CD14-positive monocyte (primary cell): ENCODE data around the gene C5. TPM values are rescaled to one million over a fixed set of nuclear protein-coding genes. Genes with fewer than 3 reads are reported as not detected.

Experiments used
- DNase-seq, 3 donors: peaks; one replicate each; pipeline ENCODE4 v3.0.0-alpha.2; 2011 to 2022
- H2AFZ ChIP-seq: 2 replicates; pipeline ENCODE4 v1.6.0; 2012; ENCODE audit warnings: mild to moderate bottlenecking, low read depth, low read length, inconsistent platforms; ENCODE audit not compliant: insufficient read depth, poor library complexity, severe bottlenecking
- H3K27ac ChIP-seq, 2 donors: 1 replicate in 1 of 2; 2 replicates in 1 of 2; pipeline ENCODE4 v1.5.1; 2012 to 2013; ENCODE audit warnings: low read length in 2 of 2, control low read depth in 1 of 2, inconsistent platforms in 1 of 2, low read depth in 1 of 2, mild to moderate bottlenecking in 1 of 2
- H3K27me3 ChIP-seq, 2 donors: one replicate each; pipeline versions ENCODE4 v1.6.0 to v1.6.1; 2011 to 2013; ENCODE audit warnings: low read length in 2 of 2; ENCODE audit not compliant: control insufficient read depth in 2 of 2, insufficient read depth in 2 of 2
- H3K36me3 ChIP-seq, 2 donors: replicated peaks in 1 of 2; 1 replicate in 1 of 2; 2 replicates in 1 of 2; pipeline versions ENCODE4 v1.5.1 to v1.6.1; 2012 to 2013; ENCODE audit warnings: low read length in 2 of 2, control low read depth in 1 of 2, inconsistent platforms in 1 of 2, mild to moderate bottlenecking in 1 of 2; ENCODE audit not compliant: insufficient read depth in 2 of 2, control insufficient read depth in 1 of 2
- H3K4me1 ChIP-seq, 2 donors: 1 replicate in 1 of 2; 2 replicates in 1 of 2; pipeline versions ENCODE4 v1.5.1 to v1.6.1; 2012 to 2013; ENCODE audit warnings: low read length in 2 of 2, control low read depth in 1 of 2, inconsistent platforms in 1 of 2, mild to moderate bottlenecking in 1 of 2, moderate library complexity in 1 of 2; ENCODE audit not compliant: insufficient read depth in 2 of 2, control insufficient read depth in 1 of 2
- H3K4me2 ChIP-seq: replicated peaks from 2 replicates; pipeline ENCODE3; 2012; ENCODE audit warnings: low read length, moderate library complexity, mild to moderate bottlenecking; ENCODE audit not compliant: poor library complexity, severe bottlenecking; ENCODE audit errors: extremely low read depth
- H3K4me3 ChIP-seq, 3 experiments: fragments of 200-600 bp in 1 of 3; sonication (generic) in 1 of 3; replicated peaks in 1 of 3; 1 replicate in 2 of 3; 2 replicates in 1 of 3; pipeline ENCODE4 v1.5.1; 2011 to 2013; ENCODE audit warnings: low read length in 3 of 3, mild to moderate bottlenecking in 3 of 3, control low read depth in 2 of 3, low read depth in 2 of 3, inconsistent platforms in 1 of 3, moderate library complexity in 1 of 3
- H3K79me2 ChIP-seq: 2 replicates; pipeline ENCODE4 v1.6.0; 2012; ENCODE audit warnings: mild to moderate bottlenecking, control low read depth, inconsistent platforms, low read length, moderate library complexity; ENCODE audit not compliant: insufficient read depth
- H3K9ac ChIP-seq: 2 replicates; pipeline ENCODE4 v1.6.0; 2017; ENCODE audit warnings: low read length, mild to moderate bottlenecking; ENCODE audit not compliant: insufficient read depth, poor library complexity, severe bottlenecking
- H3K9me3 ChIP-seq, 2 donors: replicated peaks in 1 of 2; 1 replicate in 1 of 2; 2 replicates in 1 of 2; pipeline versions ENCODE4 v1.5.1 to v1.6.1; 2012 to 2013; ENCODE audit warnings: low read length in 2 of 2, control low read depth in 1 of 2; ENCODE audit not compliant: control insufficient read depth in 1 of 2, insufficient read depth in 1 of 2
- H4K20me1 ChIP-seq: 2 replicates; pipeline ENCODE4 v1.6.0; 2012; ENCODE audit warnings: mild to moderate bottlenecking, low read length, control low read depth, moderate library complexity; ENCODE audit not compliant: insufficient read depth
- H3K27ac Mint-ChIP-seq, 7 donors: one replicate each; pipeline ENCODE4 v1.8.0; 2020; ENCODE audit warnings: mild to moderate bottlenecking in 7 of 7, mixed read lengths in 7 of 7, moderate library complexity in 6 of 7, inconsistent platforms in 2 of 7
- H3K27me3 Mint-ChIP-seq, 3 donors: one replicate each; pipeline ENCODE4 v1.8.0; 2021 to 2022; ENCODE audit warnings: low read depth in 3 of 3, mild to moderate bottlenecking in 3 of 3, mixed read lengths in 3 of 3, moderate library complexity in 3 of 3, inconsistent platforms in 1 of 3
- H3K36me3 Mint-ChIP-seq, 2 donors: one replicate each; pipeline ENCODE4 v1.8.0; 2020; ENCODE audit warnings: mixed read lengths in 2 of 2, inconsistent platforms in 1 of 2, mild to moderate bottlenecking in 1 of 2
- H3K4me1 Mint-ChIP-seq: one replicate; pipeline ENCODE4 v1.8.0; 2020; ENCODE audit warnings: mild to moderate bottlenecking, mixed read lengths
- H3K4me3 Mint-ChIP-seq, 2 donors: one replicate each; pipeline ENCODE4 v1.8.0; 2020; ENCODE audit warnings: mild to moderate bottlenecking in 2 of 2, mixed read lengths in 2 of 2, moderate library complexity in 1 of 2
- H3K9me3 Mint-ChIP-seq, 7 donors: one replicate each; pipeline ENCODE4 v1.8.0; 2020 to 2022; ENCODE audit warnings: mixed read lengths in 7 of 7, mild to moderate bottlenecking in 6 of 7, moderate library complexity in 6 of 7, inconsistent platforms in 2 of 7
- WGBS: methylation state at CpG from one replicate; pipeline ENCODE4 v1.1.5; 2013; ENCODE audit warnings: missing lambda C conversion rate; ENCODE audit not compliant: insufficient coverage; 5-methylcytosine and 5-hydroxymethylcytosine counted together
- intact Hi-C, 2 donors: fragments of 100-400 bp; cut with micrococcal nuclease; formaldehyde crosslinking; loops; one replicate each; pipeline versions ENCODE4 v1.15.0 to v1.15.1; 2023
- polyA plus RNA-seq, 3 donors: library from polyadenylated mRNA; depleted of rRNA in 1 of 3; unstranded in 2 of 3; stranded (reverse) in 1 of 3; fragments of 300-500 nt in 2 of 3; fragments of >200 nt in 1 of 3; fragmentation: Illumina TruSeq in 2 of 3; gene quantifications; 1 replicate in 2 of 3; 2 replicates in 1 of 3; pipeline ENCODE4 v1.2.3, GENCODE V29; 2012 to 2021
- TF ChIP-seq, protein P1 (sequence below): fragments of 200-600 bp; IDR thresholded peaks from one replicate; pipeline ENCODE4 v1.8.0; 2022; ENCODE audit warnings: antibody characterized with exemption, mild to moderate bottlenecking

C5 gene
- polyA plus RNA-seq, 3 donors, result 0.66 to 3.5 (median 1.2) TPM

DNA sequence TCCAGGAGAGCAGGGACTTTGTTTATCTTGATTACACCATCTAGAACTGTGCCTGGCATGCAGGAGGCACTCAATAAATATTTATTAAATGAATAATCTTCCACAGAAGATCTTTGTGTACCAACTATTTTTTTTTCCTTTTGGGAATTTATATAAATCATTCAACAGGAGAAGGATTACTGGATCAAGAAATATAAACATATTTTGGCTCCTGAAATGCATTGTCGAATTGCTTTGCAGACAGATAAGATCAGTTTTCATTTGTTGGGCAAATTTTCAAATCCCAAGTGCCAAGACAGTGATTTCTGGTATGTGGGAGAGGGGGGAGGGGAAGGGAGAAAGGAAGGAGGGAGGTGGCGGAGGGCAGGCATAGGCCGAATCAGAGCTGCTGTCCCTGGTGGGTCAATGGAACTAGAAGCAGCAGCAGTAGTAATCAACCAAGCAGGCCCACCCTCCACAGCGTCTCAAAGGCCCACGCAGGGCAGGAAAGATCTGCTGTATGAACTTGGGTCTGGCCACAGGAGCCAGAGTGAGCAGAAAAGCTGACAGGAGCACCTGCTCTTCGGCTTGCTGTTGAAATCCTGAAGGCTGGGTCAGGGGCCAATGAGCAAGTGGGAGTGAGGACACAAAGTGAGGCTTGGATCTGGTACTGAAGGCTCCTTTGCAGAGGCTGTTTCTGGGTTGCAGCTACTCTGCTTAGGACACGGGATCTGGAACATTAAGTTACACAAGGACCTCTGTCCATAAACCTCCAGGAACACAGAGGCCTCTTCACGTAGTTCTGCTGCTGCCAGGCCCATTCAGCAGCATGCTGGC, 107.7 kb downstream of the C5 start:
- Histone ChIP-seq H3K27ac (no peak overlapping the region), H3K79me2 (no peaks in the 10 kb centered on the region), H3K4me2 (no peak overlapping the region), H4K20me1 (no peaks in the 10 kb centered on the region), H3K4me3 (no peak overlapping the region), H3K27me3 (no peaks in the 10 kb centered on the region), H3K9ac (no peak overlapping the region), H3K4me1 (peaks cover 24 to 26% of the 10 kb centered on the region in 2 donors), H3K36me3 (no peaks in the 10 kb centered on the region), H2AFZ (no peak overlapping the region), H3K9me3 (peaks cover 0 to 3% of the 10 kb centered on the region in 2 donors)
- Mint-ChIP-seq H3K4me1 (peaks cover 13% of the 10 kb centered on the region), H3K27me3 (peaks cover 0 to 4% (median 0%) of the 10 kb centered on the region in 3 donors), H3K36me3 (no peaks in the 10 kb centered on the region), H3K27ac (no peak overlapping the region), H3K9me3 (peaks cover 0 to 5% (median 2%) of the 10 kb centered on the region in 7 donors), H3K4me3 (no peak overlapping the region)
- TF ChIP-seq, protein P1, sequence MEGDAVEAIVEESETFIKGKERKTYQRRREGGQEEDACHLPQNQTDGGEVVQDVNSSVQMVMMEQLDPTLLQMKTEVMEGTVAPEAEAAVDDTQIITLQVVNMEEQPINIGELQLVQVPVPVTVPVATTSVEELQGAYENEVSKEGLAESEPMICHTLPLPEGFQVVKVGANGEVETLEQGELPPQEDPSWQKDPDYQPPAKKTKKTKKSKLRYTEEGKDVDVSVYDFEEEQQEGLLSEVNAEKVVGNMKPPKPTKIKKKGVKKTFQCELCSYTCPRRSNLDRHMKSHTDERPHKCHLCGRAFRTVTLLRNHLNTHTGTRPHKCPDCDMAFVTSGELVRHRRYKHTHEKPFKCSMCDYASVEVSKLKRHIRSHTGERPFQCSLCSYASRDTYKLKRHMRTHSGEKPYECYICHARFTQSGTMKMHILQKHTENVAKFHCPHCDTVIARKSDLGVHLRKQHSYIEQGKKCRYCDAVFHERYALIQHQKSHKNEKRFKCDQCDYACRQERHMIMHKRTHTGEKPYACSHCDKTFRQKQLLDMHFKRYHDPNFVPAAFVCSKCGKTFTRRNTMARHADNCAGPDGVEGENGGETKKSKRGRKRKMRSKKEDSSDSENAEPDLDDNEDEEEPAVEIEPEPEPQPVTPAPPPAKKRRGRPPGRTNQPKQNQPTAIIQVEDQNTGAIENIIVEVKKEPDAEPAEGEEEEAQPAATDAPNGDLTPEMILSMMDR, result no peak
- WGBS, result 96% methylated on average over 5 of the region's 8 CpGs
- DNase-seq, result no peak
- intact Hi-C loops, result no loop called here

DNA sequence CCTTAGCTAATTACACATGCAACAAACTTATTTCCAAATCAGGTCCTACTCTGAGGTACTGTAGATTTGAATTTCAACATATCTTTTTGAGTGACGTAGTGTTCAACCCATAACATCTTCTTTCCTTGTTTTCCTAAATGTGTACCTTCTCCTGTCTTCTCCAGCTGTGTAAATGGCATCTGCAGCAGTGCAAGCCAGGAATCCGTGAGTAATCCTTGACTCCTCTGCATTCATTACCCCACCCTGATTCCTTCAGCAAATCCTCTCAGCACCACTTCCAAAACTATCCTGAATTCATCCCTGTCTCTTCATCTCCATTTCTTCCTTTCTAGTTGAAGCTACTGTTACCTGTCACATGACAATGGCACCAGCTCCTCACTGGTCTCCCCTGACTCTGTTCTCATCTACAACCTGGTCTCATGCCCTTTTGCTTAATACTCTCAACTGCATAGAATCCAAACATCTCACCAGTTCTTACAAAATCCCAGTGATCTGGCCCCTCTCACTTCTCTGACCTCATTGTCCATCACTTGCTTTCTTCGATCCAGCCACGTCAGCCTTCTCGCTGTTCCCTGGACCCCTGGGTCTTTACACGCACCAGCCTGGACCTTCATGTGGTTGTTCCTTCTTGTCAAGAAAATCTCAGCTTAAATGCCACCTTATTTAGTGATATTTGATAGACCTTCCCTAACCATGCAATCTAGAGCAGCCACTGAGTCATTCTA, 108.9 kb downstream of the C5 start:
- H3K79me2 ChIP-seq, result no peaks in the 10 kb centered on the region
- H3K27me3 Mint-ChIP-seq, result peaks cover 0 to 4% (median 0%) of the 10 kb centered on the region in 3 donors
- no peak overlapping the region for H3K27ac Mint-ChIP-seq
- WGBS, result 97% methylated on average over 6 of the region's 6 CpGs
- H3K27me3 ChIP-seq, result no peaks in the 10 kb centered on the region
- H3K36me3 ChIP-seq, result no peaks in the 10 kb centered on the region
- no peak overlapping the region for H3K27ac ChIP-seq
- no peak overlapping the region for H3K9ac ChIP-seq
- no peak overlapping the region for H3K4me2 ChIP-seq
- H3K9me3 ChIP-seq, result peaks cover 0 to 3% of the 10 kb centered on the region in 2 donors
- H3K4me1 ChIP-seq, result peaks cover 24 to 28% of the 10 kb centered on the region in 2 donors
- intact Hi-C loops, result no loop called here
- peaks cover 0 to 5% (median 2%) of the 10 kb centered on the region in 7 donors for H3K9me3 Mint-ChIP-seq
- no peak overlapping the region for H2AFZ ChIP-seq
- no peaks in the 10 kb centered on the region for H4K20me1 ChIP-seq
- no peaks in the 10 kb centered on the region for H3K36me3 Mint-ChIP-seq
- H3K4me3 Mint-ChIP-seq, result no peak overlapping the region
- no peak overlapping the region for H3K4me3 ChIP-seq
- H3K4me1 Mint-ChIP-seq, result peaks cover 19% of the 10 kb centered on the region
- TF ChIP-seq, protein P1, result no peak
- no peak for DNase-seq
